K562 (cell line): ENCODE measurements around the gene WDR62. TPM values are rescaled to one million over a fixed set of nuclear protein-coding genes. Genes with fewer than 3 reads are reported as not detected.

Experiments
- ATAC-seq: fragments of 200-7000 bp; cut with Tn5 transposase; 3 replicates; pipeline ENCODE4 v1.9.1; 2020; ENCODE audit warnings: moderate library complexity
- BruUV-seq: library from RNA; stranded (reverse); fragments of 400-500 nt; replicated peaks from 2 replicates; lab custom pipeline; 2021; lab: Mats Ljungman, UMichigan
- CTCF ChIA-PET: fragments of 300-600 bp; formaldehyde crosslinking; extraction: SDS; loops from one replicate; lab custom pipeline; 2021; ENCODE audit warnings: low intra/inter-chr PET ratio; lab: Yijun Ruan, JAX
- POLR2A ChIA-PET: fragments of 300-600, 350-650 bp; sonication (Branson Sonifier 250); formaldehyde crosslinking; extraction: SDS; loops from one replicate; lab custom pipeline; 2021; ENCODE audit warnings: antibody characterized with exemption, inconsistent platforms; lab: Yijun Ruan, JAX
- DNase-seq, 4 experiments: peaks; one replicate each; pipeline versions ENCODE4 v3.0.0 to v3.0.0-alpha.2; 2011 to 2018; ENCODE audit warnings: low spot score in 3 of 4, mixed read lengths in 3 of 4; ENCODE audit errors: extremely low read depth in 1 of 4
- FAIRE-seq: peaks from 2 replicates; lab custom pipeline; 2011; peaks lifted over from hg19 to GRCh38; lab: Jason Lieb, UNC
- H2AFZ ChIP-seq: 2 replicates; pipeline ENCODE4 v1.6.0; 2011; ENCODE audit warnings: low read depth, low read length, control low read depth, inconsistent platforms
- H3K27ac ChIP-seq: fragments of 200-600 bp; 3 replicates; pipeline ENCODE4 v1.8.0; 2011; ENCODE audit warnings: low read depth, mild to moderate bottlenecking, control low read depth, inconsistent platforms, low read length, moderate library complexity, mixed read lengths; ENCODE audit errors: extremely low read depth
- H3K27me3 ChIP-seq, 2 experiments: fragments of 300-600 bp in 1 of 2; 2 replicates in 1 of 2; 3 replicates in 1 of 2; pipeline versions ENCODE4 v1.6.0 to v1.8.0; 2011; ENCODE audit warnings: inconsistent platforms in 2 of 2, low read length in 2 of 2, mild to moderate bottlenecking in 1 of 2, mixed read lengths in 1 of 2, moderate library complexity in 1 of 2; ENCODE audit not compliant: control insufficient read depth in 2 of 2, insufficient read depth in 2 of 2
- H3K36me3 ChIP-seq: fragments of 300-600 bp; 3 replicates; pipeline ENCODE4 v1.8.0; 2011; ENCODE audit warnings: mild to moderate bottlenecking, low read length, inconsistent platforms; ENCODE audit not compliant: control insufficient read depth, insufficient read depth
- H3K4me1 ChIP-seq, 2 experiments: fragments of 200-600 bp in 1 of 2; replicated peaks in 1 of 2; 2 replicates in 1 of 2; 3 replicates in 1 of 2; pipeline versions ENCODE4 v1.5.1 to v1.8.0; 2011; ENCODE audit warnings: inconsistent platforms in 2 of 2, low read length in 2 of 2, mild to moderate bottlenecking in 1 of 2, mixed read lengths in 1 of 2, moderate library complexity in 1 of 2; ENCODE audit not compliant: control insufficient read depth in 2 of 2, insufficient read depth in 2 of 2
- H3K4me2 ChIP-seq: 2 replicates; pipeline ENCODE4 v1.6.1; 2011; ENCODE audit warnings: low read length, control low read depth, inconsistent platforms, mixed read lengths; ENCODE audit not compliant: insufficient read depth
- H3K4me3 ChIP-seq: fragments of 200-600 bp; sonication (generic), shearing (Covaris generic); 2 replicates; pipeline ENCODE4 v1.5.1; 2016; ENCODE audit warnings: control low read depth, inconsistent platforms
- H3K79me2 ChIP-seq: fragments of 200-600 bp; 3 replicates; pipeline ENCODE4 v1.8.0; 2011; ENCODE audit warnings: low read length, inconsistent platforms; ENCODE audit not compliant: control insufficient read depth, insufficient read depth
- H3K9ac ChIP-seq, 2 experiments: 2 replicates each; pipeline versions ENCODE4 v1.6.0 to v1.6.1; 2011; ENCODE audit warnings: low read depth in 2 of 2, low read length in 2 of 2, control low read depth in 1 of 2, inconsistent platforms in 1 of 2, mild to moderate bottlenecking in 1 of 2, mixed read lengths in 1 of 2; ENCODE audit not compliant: insufficient read depth in 1 of 2
- H3K9me1 ChIP-seq: one replicate; pipeline ENCODE4 v1.6.0; 2011; ENCODE audit warnings: inconsistent platforms, mild to moderate bottlenecking, low read length, moderate library complexity; ENCODE audit not compliant: control insufficient read depth, insufficient read depth
- H3K9me3 ChIP-seq: replicated peaks from 2 replicates; pipeline ENCODE4 v1.5.1; 2011; ENCODE audit warnings: low read depth, low read length, inconsistent platforms; ENCODE audit not compliant: control insufficient read depth, insufficient read depth
- H4K20me1 ChIP-seq: replicated peaks from 2 replicates; pipeline ENCODE4 v1.6.1; 2011; ENCODE audit warnings: low read length, inconsistent platforms, mixed read lengths; ENCODE audit not compliant: control insufficient read depth, insufficient read depth
- CC2D1A ChIP-seq: fragments of 450-650 bp; IDR thresholded peaks from 2 replicates; pipeline ENCODE4 v1.6.1; 2017; ENCODE audit warnings: mild to moderate bottlenecking
- DACH1 ChIP-seq: fragments of 450-650 bp; IDR thresholded peaks from 2 replicates; pipeline ENCODE4 v1.6.1; 2018; ENCODE audit not compliant: partially characterized antibody
- EZH2 ChIP-seq: IDR thresholded peaks from 2 replicates; pipeline ENCODE4 v1.6.1; 2012; ENCODE audit warnings: low read depth, mild to moderate bottlenecking, inconsistent platforms, low read length, borderline replicate concordance
- GTF2E2 ChIP-seq: fragments of 200-800 bp; sonication (Bioruptor generic); IDR thresholded peaks from 2 replicates; pipeline ENCODE4 v1.6.1; 2016; ENCODE audit warnings: missing genetic modification characterization, missing compliant biosample characterization
- HDAC1 ChIP-seq, 2 experiments: fragments of 450-650 bp; IDR thresholded peaks; 2 replicates each; pipeline ENCODE4 v1.6.1; 2016 to 2017; ENCODE audit warnings: inconsistent platforms in 1 of 2, mild to moderate bottlenecking in 1 of 2, moderate library complexity in 1 of 2
- NCOR1 ChIP-seq: fragments of 450-650 bp; IDR thresholded peaks from 2 replicates; pipeline ENCODE4 v1.6.1; 2016; ENCODE audit warnings: mild to moderate bottlenecking, moderate library complexity
- PHB2 ChIP-seq: fragments of 450-650 bp; IDR thresholded peaks from 2 replicates; pipeline ENCODE4 v1.6.1; 2017; ENCODE audit warnings: low read depth
- PHF20 ChIP-seq: fragments of 450-650 bp; IDR thresholded peaks from 2 replicates; pipeline ENCODE4 v1.6.1; 2018; ENCODE audit not compliant: partially characterized antibody
- PTRF ChIP-seq: fragments of 450-650 bp; IDR thresholded peaks from 2 replicates; pipeline ENCODE4 v1.6.1; 2016; ENCODE audit warnings: mild to moderate bottlenecking, missing genetic modification characterization, missing compliant biosample characterization
- PURB ChIP-seq: sonication (generic); formaldehyde crosslinking; IDR thresholded peaks from 2 replicates; pipeline ENCODE4 v1.9.0; 2021; ENCODE audit warnings: low read depth, mild to moderate bottlenecking, missing genetic modification reagents
- RBM34 ChIP-seq: fragments of 200-400 bp; formaldehyde crosslinking; IDR thresholded peaks from 2 replicates; pipeline ENCODE4 v1.6.1; 2018; ENCODE audit warnings: low read length, borderline replicate concordance; ENCODE audit not compliant: insufficient read depth
- TGIF2 ChIP-seq: sonication (generic); formaldehyde crosslinking; IDR thresholded peaks from 2 replicates; pipeline ENCODE4 v1.8.1; 2022; ENCODE audit warnings: mild to moderate bottlenecking, missing genetic modification reagents, moderate library complexity
- ZFP36 ChIP-seq: fragments of 150-350 bp; IDR thresholded peaks from 2 replicates; pipeline ENCODE4 v1.6.1; 2018; ENCODE audit warnings: low read length, low read depth; ENCODE audit not compliant: partially characterized antibody
- WGBS: fragments of 100-300 bp; shearing (Covaris generic); methylation state at CpG from one replicate; pipeline ENCODE4 v1.1.6; 2016; ENCODE audit warnings: low coverage, mixed read lengths; ENCODE audit not compliant: insufficient coverage; ENCODE audit errors: missing lambda C conversion rate; 5-methylcytosine and 5-hydroxymethylcytosine counted together
- in situ Hi-C: fragments of 300-500 bp; cut with MboI; formaldehyde crosslinking; loops from 4 replicates; pipeline ENCODE4 v1.15.0; 2018; ENCODE audit warnings: inconsistent platforms, mixed read lengths
- intact Hi-C: fragments of 100-400 bp; cut with micrococcal nuclease; formaldehyde crosslinking; loops from 2 replicates; pipeline ENCODE4 v1.14.2; 2022
- polyA plus RNA-seq, 8 experiments: library from polyadenylated mRNA; depleted of rRNA in 4 of 8; stranded (reverse) in 5 of 8; unstranded in 3 of 8; fragments of >200 nt; fragmentation: Nextera tagmentation in 2 of 8; fragmentation: Illumina TruSeq in 1 of 8; extraction: Ambion mirVana in 2 of 8; extraction: Trizol in 1 of 8; gene quantifications; 2 replicates each; pipeline versions ENCODE4 v1.2.1 to v1.2.3, GENCODE V29; 2011 to 2014; ENCODE audit warnings: inconsistent platforms in 1 of 8, missing spikeins in 1 of 8
- total RNA-seq, 7 experiments: library from RNA; depleted of rRNA in 6 of 7; stranded (reverse); fragments of >200 nt in 6 of 7; fragmentation: Illumina TruSeq in 2 of 7; extraction: Trizol in 2 of 7; gene quantifications; 2 replicates each; pipeline versions ENCODE4 v1.2.1 to v1.2.3, GENCODE V29; 2011 to 2021; ENCODE audit warnings: low replicate concordance in 1 of 7
- TF ChIP-seq, protein P1 (sequence below): fragments of 450-650 bp; formaldehyde crosslinking; IDR thresholded peaks from 2 replicates; pipeline ENCODE4 v1.4.0; 2022; ENCODE audit warnings: missing genetic modification characterization

Gene WDR62
- total and polyA plus RNA-seq, 9 of the 15 experiments (the other 6 are each of a cell fraction or from before 2014, with no cell fraction given) = 0.35 to 32.8 (median 14.4) TPM

DNA sequence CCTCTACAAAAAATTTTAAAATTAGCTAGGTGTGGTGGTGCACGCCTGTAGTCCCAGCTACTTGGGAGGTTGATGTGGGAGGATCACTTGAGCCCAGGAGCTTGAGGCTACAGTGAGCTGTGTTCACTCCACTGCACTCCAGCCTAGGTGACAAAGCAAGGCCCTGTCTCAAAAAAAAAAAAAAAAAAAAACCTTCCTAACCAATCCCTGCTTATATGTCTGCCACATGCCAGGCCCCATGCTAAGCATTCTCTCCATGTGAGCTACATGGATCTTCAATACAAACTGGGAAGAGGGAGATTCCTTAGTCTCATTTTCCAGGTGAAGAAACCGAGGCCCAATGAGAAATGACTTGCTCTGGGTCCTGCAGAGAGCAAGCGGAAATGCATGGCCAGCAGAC, 54.0 kb downstream of the WDR62 start:
- POLR2A ChIA-PET = interaction anchor here (1.0 to 2.1 kb wide), 2 partner anchors 11 to 55 kb away, joined by 3 to 6 read pairs; partner anchors contain the start of gene THAP8
- Histone ChIP-seq H2AFZ (no peak overlapping the region), H3K4me3 (no peak overlapping the region), H3K9me1 (peaks cover 4% of the 10 kb centered on the region), H4K20me1 (no peaks in the 10 kb centered on the region; the same call in 1 of the 2 replicates), H3K4me1 (peaks cover 12 to 38% of the 10 kb centered on the region in 2 experiments; a peak in 4 of 5 replicates), H3K79me2 (peaks cover 4% of the 10 kb centered on the region), H3K27me3 (no peaks in the 10 kb centered on the region), H3K27ac (no peak overlapping the region), H3K36me3 (peaks cover 52% of the 10 kb centered on the region), H3K9me3 (no peaks in the 10 kb centered on the region), H3K4me2 (no peak overlapping the region), H3K9ac (no peak overlapping the region)
- ATAC-seq (no peak), DNase-seq (no peak), FAIRE-seq (no peak)
- intact Hi-C loops = no loop called here
- TF ChIP-seq HDAC1 (IDR thresholded peaks at IDR 0.05) (no peak), PHF20 (no peak), PHB2 (no peak), ZFP36 (no peak), CC2D1A (no peak), PTRF (tag) (no peak), PURB (CRISPR knock-in tag) (no peak), RBM34 (no peak), EZH2 (no peak), TGIF2 (CRISPR knock-in tag) (no peak), DACH1 (no peak), GTF2E2 (tag) (no peak), NCOR1 (no peak)
- TF ChIP-seq, protein P1, sequence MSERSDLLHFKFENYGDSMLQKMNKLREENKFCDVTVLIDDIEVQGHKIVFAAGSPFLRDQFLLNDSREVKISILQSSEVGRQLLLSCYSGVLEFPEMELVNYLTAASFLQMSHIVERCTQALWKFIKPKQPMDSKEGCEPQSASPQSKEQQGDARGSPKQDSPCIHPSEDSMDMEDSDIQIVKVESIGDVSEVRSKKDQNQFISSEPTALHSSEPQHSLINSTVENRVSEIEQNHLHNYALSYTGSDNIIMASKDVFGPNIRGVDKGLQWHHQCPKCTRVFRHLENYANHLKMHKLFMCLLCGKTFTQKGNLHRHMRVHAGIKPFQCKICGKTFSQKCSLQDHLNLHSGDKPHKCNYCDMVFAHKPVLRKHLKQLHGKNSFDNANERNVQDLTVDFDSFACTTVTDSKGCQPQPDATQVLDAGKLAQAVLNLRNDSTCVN (CRISPR knock-in tag) = no peak
- BruUV-seq = no TSS peak
- CTCF ChIA-PET = no interaction called here
- in situ Hi-C loops = no loop called here
- WGBS = 92% methylated on average over 3 of the region's 3 CpGs
